Measurements from ENCODE around the gene ACBD4. TPM values are rescaled to one million over a fixed set of nuclear protein-coding genes. Genes with fewer than 3 reads are reported as not detected.

Gene ACBD4
- total and polyA plus RNA-seq, 2 of the 13 experiments (the other 11 are each of a cell fraction or from before 2014, with no cell fraction given), result 16.1 to 26.9 TPM

GRCh38 chr17:45161288-45162024, 26.0 kb downstream of the ACBD4 start, which contains the start of gene HEXIM2 (continued):
- TF ChIP-seq ZHX1 (CRISPR knock-in tag; IDR thresholded peaks at IDR 0.05; ENCODE audit: low read depth), result peak; percentile 84; the same call in 1 of the 2 replicates
- no peak for TF ChIP-seq CHD4 (IDR thresholded peaks at IDR 0.05; ENCODE audit: borderline replicate concordance, low read length)
- TF ChIP-seq ZNF317 (CRISPR knock-in tag; IDR thresholded peaks at IDR 0.05), result peak; percentile 84
- TF ChIP-seq ELF3 (CRISPR knock-in tag; IDR thresholded peaks at IDR 0.05), result peak; percentile 65
- 0 out of 2 replicates have a peak, but pooled peaks have one; percentile 35 for TF ChIP-seq ZNF879 (CRISPR knock-in tag; IDR thresholded peaks at IDR 0.05)
- no peak for TF ChIP-seq ZNF496 (CRISPR knock-in tag; IDR thresholded peaks at IDR 0.05; ENCODE audit: insufficient replicate concordance)
- TF ChIP-seq DDIT3 (CRISPR knock-in tag; IDR thresholded peaks at IDR 0.05), result no peak
- TF ChIP-seq ZBTB33 (CRISPR knock-in tag; IDR thresholded peaks at IDR 0.05), result peak; percentile 49
- TF ChIP-seq MXI1 (IDR thresholded peaks at IDR 0.05; ENCODE audit: borderline replicate concordance, low read depth, low read length), result peak; percentile 65; the same call in 2 of the 3 replicates
- TF ChIP-seq SMAD3 (CRISPR knock-in tag; IDR thresholded peaks at IDR 0.05), result peak; percentile 13; the same call in 1 of the 2 replicates
- peak; percentile 88 for TF ChIP-seq POLR2AphosphoS2 (IDR thresholded peaks at IDR 0.05; ENCODE audit: low read depth, low read length)
- no peak for TF ChIP-seq ZNF775 (CRISPR knock-in tag; IDR thresholded peaks at IDR 0.05; ENCODE audit: borderline replicate concordance)
- peak; percentile 90 for TF ChIP-seq CREB1 (IDR thresholded peaks at IDR 0.05)
- peak; percentile 96 for TF ChIP-seq CREB1 (CRISPR knock-in tag; IDR thresholded peaks at IDR 0.05)
- peak; percentile 99 for TF ChIP-seq SP5 (CRISPR knock-in tag; IDR thresholded peaks at IDR 0.05; ENCODE audit: borderline replicate concordance, low read depth)
- TF ChIP-seq NFKBIZ (CRISPR knock-in tag; IDR thresholded peaks at IDR 0.05), result peak; percentile 40; the same call in 1 of the 2 replicates
- no peak; the same call in 1 of the 2 replicates for TF ChIP-seq MXD4 (CRISPR knock-in tag; IDR thresholded peaks at IDR 0.05)
- peak; percentile 96 for TF ChIP-seq DMAP1 (CRISPR knock-in tag; IDR thresholded peaks at IDR 0.05)
- no peak for TF ChIP-seq SOX13 (IDR thresholded peaks at IDR 0.05)
- peak in 1 of 2 experiments; percentile 54; a peak in 2 of 4 replicates for TF ChIP-seq SOX13 (CRISPR knock-in tag; conservative IDR thresholded peaks at IDR 0.05 in 1 of 2, IDR thresholded peaks at IDR 0.05 in 1 of 2)
- TF ChIP-seq EP300 (IDR thresholded peaks at IDR 0.05; ENCODE audit: low read depth in 2 of 2, low read length in 2 of 2), result peak in 1 of 2 experiments; percentile 52; a peak in 3 of 4 replicates
- no peak; the same call in none of the 2 replicates for TF ChIP-seq EP300 (CRISPR knock-in tag; IDR thresholded peaks at IDR 0.05; ENCODE audit: borderline replicate concordance)
- TF ChIP-seq ZNF839 (CRISPR knock-in tag; IDR thresholded peaks at IDR 0.05; ENCODE audit: borderline replicate concordance), result 0 out of 2 replicates have a peak, but pooled peaks have one; percentile 12
- peak; percentile 98 for TF ChIP-seq ZGPAT (CRISPR knock-in tag; IDR thresholded peaks at IDR 0.05)
- no peak for TF ChIP-seq KDM5A (IDR thresholded peaks at IDR 0.05; ENCODE audit: borderline replicate concordance, low read length)
